NCI-H82 treated with DMSO at 0.1 percent for 48 hours (cell line): ENCODE data around the gene CAMTA1.
"Not testable (repeated sequence)": the region's sequence is repeated elsewhere in the genome, so short reads cannot be mapped to it uniquely, and the experiment has no call there.

Source experiments
- DNase-seq: peaks from one replicate; lab custom pipeline; 2025; ENCODE audit not compliant: unreplicated experiment; lab: John Stamatoyannopoulos, UW

CAMTA1 gene

GRCh38 chr1:6835139-6835538 is 49.9 kb downstream of the CAMTA1 start:
- no peak for DNase-seq

- DNase-seq: no peak
Observed at GRCh38 chr1:6842301-6842700, 57.0 kb downstream of the CAMTA1 start.

GRCh38 chr1:6845786-6846185 is 60.5 kb downstream of the CAMTA1 start:
- not testable (repeated sequence) for DNase-seq

- DNase-seq: no peak
Observed at GRCh38 chr1:6848816-6849215, 63.6 kb downstream of the CAMTA1 start.

GRCh38 chr1:6850537-6850936 is 65.3 kb downstream of the CAMTA1 start:
- no peak for DNase-seq

- no peak for DNase-seq
Observed at GRCh38 chr1:6852136-6852890, 67.1 kb downstream of the CAMTA1 start.

- DNase-seq: no peak
Observed at GRCh38 chr1:6854166-6854565, 68.9 kb downstream of the CAMTA1 start.

- DNase-seq: no peak
Observed at GRCh38 chr1:6857831-6858230, 72.6 kb downstream of the CAMTA1 start.

- no peak for DNase-seq
Observed at GRCh38 chr1:6858596-6858995, 73.3 kb downstream of the CAMTA1 start.

- DNase-seq: no peak
Observed at GRCh38 chr1:6859415-6860343, 74.4 kb downstream of the CAMTA1 start.

GRCh38 chr1:6860401-6860800 is 75.1 kb downstream of the CAMTA1 start:
- no peak for DNase-seq

GRCh38 chr1:6861075-6861724 is 75.9 kb downstream of the CAMTA1 start:
- DNase-seq: no peak

- DNase-seq: no peak
Observed at GRCh38 chr1:6862906-6863305, 77.7 kb downstream of the CAMTA1 start.

GRCh38 chr1:6864166-6864565 is 78.9 kb downstream of the CAMTA1 start:
- DNase-seq: no peak

GRCh38 chr1:6866825-6867224 is 81.6 kb downstream of the CAMTA1 start:
- DNase-seq: no peak

- no peak for DNase-seq
Observed at GRCh38 chr1:6867321-6867720, 82.1 kb downstream of the CAMTA1 start.

- no peak for DNase-seq
Observed at GRCh38 chr1:6867729-6868659, 82.7 kb downstream of the CAMTA1 start.

GRCh38 chr1:6868660-6869380 is 83.6 kb downstream of the CAMTA1 start:
- DNase-seq: no peak

- no peak for DNase-seq
Observed at GRCh38 chr1:6869545-6869944, 84.3 kb downstream of the CAMTA1 start.

- DNase-seq: no peak
Observed at GRCh38 chr1:6870086-6870485, 84.8 kb downstream of the CAMTA1 start.
